Activated naive CD4-positive, alpha-beta T cell treated with anti-CD3 and anti-CD28 coated beads, Interleukin-2, amount 50 U/mL, for 72 hours (primary cell): Measurements from ENCODE around the gene CALN1. TPM values are rescaled to one million over a fixed set of nuclear protein-coding genes. Genes with fewer than 3 reads are reported as not detected.
"Not testable (repeated sequence)": the region's sequence is repeated elsewhere in the genome, so short reads cannot be mapped to it uniquely, and the experiment has no call there.

ENCODE experiments used
- ATAC-seq, 2 donors: fragments of 150-1000 bp; cut with Tn5 transposase; 2 replicates each; pipeline ENCODE4 v1.10.0; 2021; ENCODE audit warnings: mild to moderate bottlenecking in 2 of 2, moderate library complexity in 2 of 2
- DNase-seq, 2 donors: peaks; one replicate each; pipeline ENCODE4 v3.0.0; 2021 to 2022; ENCODE audit warnings: low spot score in 2 of 2
- H3K27ac Mint-ChIP-seq, 2 donors: one replicate each; pipeline ENCODE4 v1.8.0; 2022; ENCODE audit warnings: mild to moderate bottlenecking in 2 of 2, mixed read lengths in 2 of 2
- H3K36me3 Mint-ChIP-seq, 2 donors: one replicate each; pipeline ENCODE4 v1.8.0; 2022; ENCODE audit warnings: mixed read lengths in 2 of 2
- H3K9me3 Mint-ChIP-seq, 2 donors: one replicate each; pipeline ENCODE4 v1.8.0; 2022; ENCODE audit warnings: mixed read lengths in 2 of 2
- total RNA-seq, 2 donors: library from RNA; stranded (reverse); gene quantifications; one replicate each; pipeline ENCODE4 v1.2.3, GENCODE V29; 2022

CALN1 gene
- total RNA-seq, 2 donors from 2014 or later, result not detected

DNA sequence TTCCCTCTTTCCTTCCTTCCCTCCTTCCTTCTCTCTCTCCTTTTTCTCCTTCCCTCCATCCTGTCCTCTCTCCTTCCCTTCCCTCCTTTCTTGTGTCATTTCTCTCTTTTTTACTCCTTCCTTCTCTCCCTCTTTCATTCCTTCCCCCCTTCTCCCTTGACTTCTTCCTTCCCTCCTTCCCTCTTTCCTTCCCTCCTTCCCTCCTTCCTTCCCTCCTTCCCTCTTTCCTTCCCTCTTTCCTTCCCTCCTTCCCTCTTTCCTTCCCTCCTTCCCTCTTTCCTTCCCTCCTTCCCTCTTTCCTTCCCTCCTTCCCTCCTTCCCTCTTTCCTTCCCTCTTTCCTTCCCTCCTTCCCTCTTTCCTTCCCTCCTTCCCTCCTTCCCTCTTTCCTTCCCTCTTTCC lies 203.1 kb downstream of the CALN1 start:
- not testable (repeated sequence) for ATAC-seq, DNase-seq, H3K36me3 Mint-ChIP-seq, H3K27ac Mint-ChIP-seq
- peaks cover 7 to 12% of the 10 kb centered on the region in 2 donors for H3K9me3 Mint-ChIP-seq

DNA sequence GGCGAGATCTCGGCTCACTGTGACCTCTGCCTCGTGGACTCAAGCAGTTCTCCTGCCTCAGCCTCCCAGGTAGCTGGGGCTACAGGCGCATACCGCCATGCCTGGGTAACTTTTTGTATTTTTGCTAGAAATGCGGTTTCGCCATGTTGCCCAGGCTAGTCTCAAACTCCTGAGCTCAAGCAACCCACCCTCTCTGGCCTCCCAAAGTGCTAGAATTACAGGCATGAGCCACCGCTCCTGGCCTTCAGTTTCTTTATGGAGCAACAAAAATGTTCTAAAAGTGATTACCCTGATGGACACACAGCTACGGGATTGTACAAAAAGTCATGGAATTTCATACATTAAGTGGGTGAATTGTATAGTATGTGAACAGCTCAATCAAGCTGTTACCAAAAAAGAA lies 216.0 kb downstream of the CALN1 start:
- DNase-seq, result no peak
- Mint-ChIP-seq H3K27ac (no peak overlapping the region), H3K9me3 (peaks cover 5 to 9% of the 10 kb centered on the region in 2 donors), H3K36me3 (peaks cover 0 to 6% of the 10 kb centered on the region in 2 donors)
- ATAC-seq, result no peak

DNA sequence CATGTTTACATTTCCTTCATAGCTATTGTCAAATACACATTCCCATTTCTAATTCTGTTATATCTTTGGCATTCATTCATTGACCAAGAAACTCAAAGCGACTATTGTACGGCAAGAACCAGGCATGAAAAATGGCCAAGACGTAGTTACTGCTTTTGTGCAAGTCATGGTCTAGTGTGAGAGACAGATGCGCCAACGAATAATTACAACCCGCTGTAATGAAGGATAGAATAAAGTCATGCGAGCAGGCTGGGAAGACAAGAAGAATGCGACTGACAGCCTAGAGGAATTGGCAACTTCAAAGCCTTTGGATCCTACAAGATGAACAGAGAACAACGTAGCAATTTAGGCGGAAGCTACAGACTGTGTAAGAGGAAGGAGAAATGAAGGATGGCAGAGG lies 221.2 kb downstream of the CALN1 start:
- DNase-seq (no peak), ATAC-seq (no peak)
- Mint-ChIP-seq H3K36me3 (no peaks in the 10 kb centered on the region), H3K27ac (no peak overlapping the region), H3K9me3 (peaks cover 7 to 10% of the 10 kb centered on the region in 2 donors)

DNA sequence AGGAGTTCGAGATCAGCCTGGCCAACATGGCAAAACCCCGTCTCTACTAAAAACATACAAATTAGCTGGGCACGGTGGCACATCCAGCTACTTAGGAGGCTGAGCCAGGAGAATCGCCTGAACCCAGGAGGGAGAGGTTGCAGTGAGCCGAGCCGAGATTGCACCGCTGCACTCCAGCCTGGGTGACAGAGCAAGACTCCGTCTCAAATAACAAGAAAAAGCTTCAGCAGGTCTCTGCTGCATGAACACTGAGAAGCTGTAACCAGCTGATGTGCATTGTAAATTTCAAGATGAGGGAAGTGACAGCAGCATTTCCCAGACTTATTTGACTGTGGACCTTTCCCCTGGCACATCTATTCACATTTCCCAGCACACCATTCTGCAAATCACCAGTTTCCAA lies 222.0 kb downstream of the CALN1 start:
- no peak overlapping the region for H3K27ac Mint-ChIP-seq
- ATAC-seq (no peak), DNase-seq (no peak)
- no peaks in the 10 kb centered on the region for H3K36me3 Mint-ChIP-seq
- H3K9me3 Mint-ChIP-seq, result peaks cover 10 to 11% of the 10 kb centered on the region in 2 donors

DNA sequence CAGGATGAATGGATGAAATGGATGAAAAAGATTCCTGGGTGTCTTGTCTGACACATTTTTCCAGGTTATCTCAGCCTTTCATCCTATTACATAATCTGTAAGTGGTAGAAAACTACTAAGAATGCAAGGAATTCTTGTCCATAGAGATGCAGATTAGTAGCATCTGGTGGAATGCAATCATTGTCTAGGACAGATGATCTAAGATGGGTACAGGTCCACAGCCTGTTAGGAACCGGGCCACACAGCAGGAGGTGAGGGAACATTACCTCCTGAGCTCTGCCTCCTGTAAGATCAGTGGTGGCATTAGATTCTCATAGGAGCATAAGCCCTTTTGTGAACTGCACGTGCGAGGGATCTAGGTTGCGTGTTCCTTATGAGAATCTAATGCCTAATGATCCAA lies 225.0 kb downstream of the CALN1 start:
- ATAC-seq (no peak), DNase-seq (no peak)
- H3K27ac Mint-ChIP-seq, result no peak overlapping the region
- peaks cover 7 to 10% of the 10 kb centered on the region in 2 donors for H3K9me3 Mint-ChIP-seq
- peaks cover 0 to 1% of the 10 kb centered on the region in 2 donors for H3K36me3 Mint-ChIP-seq

DNA sequence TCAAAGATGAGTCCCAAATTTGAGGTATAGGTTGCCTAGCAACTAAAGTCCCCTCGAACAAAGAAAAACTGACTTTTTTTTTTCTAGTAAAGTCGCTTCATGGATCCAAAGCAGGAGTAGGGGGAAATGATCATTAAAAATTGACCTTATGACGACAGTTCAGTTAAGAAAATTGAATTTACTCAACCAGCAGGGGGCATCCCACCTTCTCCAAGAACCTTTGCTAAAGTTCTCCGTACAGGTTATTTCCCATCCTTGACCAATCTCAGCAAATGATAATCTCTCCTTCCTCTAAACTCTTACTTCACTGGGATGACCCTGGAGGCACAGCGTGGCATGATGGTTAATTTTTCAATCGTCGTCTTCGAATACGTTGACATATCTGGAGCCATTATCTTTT lies 228.3 kb downstream of the CALN1 start:
- no peak for ATAC-seq
- DNase-seq, result no peak
- no peak overlapping the region for H3K27ac Mint-ChIP-seq
- peaks cover 1 to 13% of the 10 kb centered on the region in 2 donors for H3K9me3 Mint-ChIP-seq
- peaks cover 0 to 5% of the 10 kb centered on the region in 2 donors for H3K36me3 Mint-ChIP-seq

DNA sequence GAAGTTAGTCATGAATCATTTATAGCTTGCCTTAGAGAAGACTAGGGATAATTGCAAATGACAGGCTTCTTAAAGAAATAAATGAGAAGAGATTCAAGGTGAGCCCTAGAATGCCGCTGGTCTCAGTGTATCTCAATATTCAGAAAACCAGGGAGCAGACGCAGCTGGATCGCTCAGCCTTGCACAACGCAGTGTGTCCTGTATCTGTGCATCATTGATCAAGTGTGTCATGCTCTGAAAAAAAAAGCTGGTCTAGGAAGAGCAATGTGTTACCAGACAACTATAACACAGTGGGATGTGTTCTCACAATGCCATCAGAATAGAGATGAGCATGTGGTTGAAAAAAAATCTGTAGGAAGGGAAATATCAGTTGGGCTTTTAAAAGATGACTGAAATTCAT lies 230.1 kb downstream of the CALN1 start:
- ATAC-seq (no peak), DNase-seq (no peak)
- H3K36me3 Mint-ChIP-seq, result peaks cover 0 to 5% of the 10 kb centered on the region in 2 donors
- no peak overlapping the region for H3K27ac Mint-ChIP-seq
- peaks cover under 1 to 13% of the 10 kb centered on the region in 2 donors for H3K9me3 Mint-ChIP-seq

DNA sequence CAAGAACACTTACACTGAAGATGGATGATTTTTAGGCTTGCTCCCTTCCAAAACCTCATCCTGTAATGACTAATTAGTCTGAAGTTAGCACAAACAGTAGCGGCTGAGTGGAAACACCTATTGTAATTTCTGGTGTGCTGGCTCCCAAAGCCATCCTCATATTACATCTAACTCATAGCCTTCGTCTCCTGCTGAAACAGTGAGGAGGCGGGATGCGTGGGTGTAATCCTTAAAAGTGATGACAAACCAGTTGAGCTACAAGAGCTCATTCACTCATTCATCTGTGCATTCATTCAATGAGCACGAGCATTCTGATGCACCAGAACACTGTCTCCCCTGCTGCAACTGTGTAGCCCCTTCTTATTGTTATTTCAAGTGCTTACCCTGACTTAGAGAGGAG lies 235.3 kb downstream of the CALN1 start:
- H3K9me3 Mint-ChIP-seq, result peaks cover 15 to 20% of the 10 kb centered on the region in 2 donors
- no peak for ATAC-seq
- H3K27ac Mint-ChIP-seq, result no peak overlapping the region
- no peak for DNase-seq
- peaks cover 0 to under 1% of the 10 kb centered on the region in 2 donors for H3K36me3 Mint-ChIP-seq

DNA sequence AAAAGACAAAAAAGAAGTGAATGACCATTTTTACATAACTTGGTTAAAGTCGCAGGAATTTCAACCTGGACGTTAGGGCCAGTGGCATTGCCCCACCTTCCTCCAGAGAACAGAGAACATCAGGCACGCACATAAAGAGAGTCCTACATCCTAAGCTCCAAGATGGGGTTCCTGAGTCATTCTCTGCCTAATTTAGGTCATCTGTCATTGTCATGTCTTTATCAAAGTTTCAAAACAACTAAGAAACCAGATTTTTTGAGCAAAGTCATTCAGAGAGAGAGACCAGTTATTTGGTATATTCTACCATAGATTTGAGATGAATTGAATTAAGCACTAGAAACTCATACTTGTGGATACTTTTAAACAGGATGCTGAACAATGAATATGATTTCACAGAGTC lies 241.7 kb downstream of the CALN1 start:
- DNase-seq (no peak), ATAC-seq (no peak)
- Mint-ChIP-seq H3K36me3 (peaks cover 0 to 6% of the 10 kb centered on the region in 2 donors), H3K27ac (no peak overlapping the region), H3K9me3 (peaks cover 11 to 21% of the 10 kb centered on the region in 2 donors)

DNA sequence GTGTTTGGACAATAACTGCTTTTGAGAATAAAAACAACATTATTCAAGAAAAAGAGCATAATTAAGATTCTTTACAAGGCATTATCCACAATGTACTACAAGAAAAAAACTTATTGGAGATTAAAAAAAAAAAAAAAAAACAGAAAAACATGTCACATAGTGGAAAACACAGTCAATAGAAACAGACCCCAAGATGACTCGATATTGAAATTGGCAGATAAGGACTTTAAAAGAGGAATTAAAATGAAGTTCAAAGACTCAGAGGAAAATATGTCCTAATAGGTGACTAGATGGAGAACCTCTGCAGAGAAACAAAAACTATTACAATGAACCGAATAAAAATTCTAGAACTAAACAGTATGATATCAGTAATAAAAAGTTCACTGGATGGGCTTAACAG lies 248.9 kb downstream of the CALN1 start:
- peaks cover 15 to 28% of the 10 kb centered on the region in 2 donors for H3K9me3 Mint-ChIP-seq
- no peak for DNase-seq
- no peak for ATAC-seq
- H3K27ac Mint-ChIP-seq, result no peak overlapping the region
- H3K36me3 Mint-ChIP-seq, result peaks cover 0 to 13% of the 10 kb centered on the region in 2 donors

DNA sequence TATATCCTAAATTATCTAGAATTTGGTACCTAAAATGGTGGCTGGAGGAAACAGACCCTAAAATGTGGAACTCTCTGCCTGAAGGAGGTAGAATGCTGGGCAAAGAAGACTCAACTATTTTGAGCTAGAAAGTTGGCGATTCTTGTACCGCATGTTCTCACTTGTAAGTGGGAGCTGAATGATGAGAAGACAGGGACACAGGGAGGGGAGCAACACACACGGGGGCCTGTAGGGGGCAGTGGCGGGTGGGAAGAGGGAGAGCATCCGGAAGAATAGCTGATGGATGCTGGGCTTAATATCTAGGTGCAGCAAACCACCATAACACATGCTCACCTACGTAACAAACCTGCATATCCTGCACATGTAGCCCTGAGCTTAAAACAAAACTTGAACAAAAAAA lies 250.6 kb downstream of the CALN1 start:
- Mint-ChIP-seq H3K27ac (no peak overlapping the region), H3K9me3 (peaks cover 22 to 34% of the 10 kb centered on the region in 2 donors), H3K36me3 (peaks cover 0 to 13% of the 10 kb centered on the region in 2 donors)
- ATAC-seq (no peak), DNase-seq (no peak)

DNA sequence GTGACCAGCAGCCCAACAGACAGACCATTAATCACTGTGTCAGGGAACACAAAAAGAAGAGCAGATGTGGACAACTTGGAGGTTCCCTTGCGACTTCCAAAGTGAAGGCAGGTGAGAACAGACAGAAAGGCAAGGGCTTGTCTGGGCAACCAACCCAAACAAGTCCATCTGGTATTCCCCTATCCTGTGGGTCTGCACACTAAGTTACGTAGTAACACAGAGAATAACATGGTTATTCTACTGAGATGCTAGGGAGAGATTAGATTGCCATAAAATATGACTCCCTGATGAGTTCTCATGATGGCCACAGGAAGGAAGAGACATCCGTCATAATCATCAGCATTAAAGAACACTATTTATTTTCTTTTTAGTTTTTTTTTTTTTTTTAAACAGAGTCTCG lies 252.2 kb downstream of the CALN1 start:
- H3K36me3 Mint-ChIP-seq, result peaks cover 0 to 13% of the 10 kb centered on the region in 2 donors

DNA sequence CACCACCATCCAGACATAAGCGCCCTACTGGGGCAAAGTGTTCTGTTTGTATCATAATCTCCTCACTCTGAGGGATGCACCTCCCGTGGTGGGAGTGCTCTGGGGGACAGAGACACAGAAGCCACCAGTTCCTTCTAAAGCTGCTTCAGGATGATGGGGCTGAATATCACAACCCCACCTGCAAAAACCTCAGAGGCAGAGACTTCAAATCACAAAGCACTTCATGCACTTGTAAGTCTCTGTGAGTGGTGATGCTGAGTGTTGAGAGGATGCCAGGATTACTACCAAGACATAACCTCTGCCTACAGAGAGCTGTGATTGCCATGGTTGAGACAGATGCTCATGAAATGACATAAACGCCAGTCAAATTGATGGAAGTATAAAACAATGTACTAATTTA lies 255.5 kb downstream of the CALN1 start:
- H3K27ac Mint-ChIP-seq, result no peak overlapping the region
- no peak for DNase-seq
- no peak for ATAC-seq
- peaks cover 8 to 12% of the 10 kb centered on the region in 2 donors for H3K9me3 Mint-ChIP-seq
- H3K36me3 Mint-ChIP-seq, result no peaks in the 10 kb centered on the region

More for the DNA sequence above, 252.2 kb downstream of the CALN1 start:
- Mint-ChIP-seq H3K27ac (no peak overlapping the region), H3K9me3 (peaks cover 22 to 30% of the 10 kb centered on the region in 2 donors)
- DNase-seq (no peak), ATAC-seq (no peak)

DNA sequence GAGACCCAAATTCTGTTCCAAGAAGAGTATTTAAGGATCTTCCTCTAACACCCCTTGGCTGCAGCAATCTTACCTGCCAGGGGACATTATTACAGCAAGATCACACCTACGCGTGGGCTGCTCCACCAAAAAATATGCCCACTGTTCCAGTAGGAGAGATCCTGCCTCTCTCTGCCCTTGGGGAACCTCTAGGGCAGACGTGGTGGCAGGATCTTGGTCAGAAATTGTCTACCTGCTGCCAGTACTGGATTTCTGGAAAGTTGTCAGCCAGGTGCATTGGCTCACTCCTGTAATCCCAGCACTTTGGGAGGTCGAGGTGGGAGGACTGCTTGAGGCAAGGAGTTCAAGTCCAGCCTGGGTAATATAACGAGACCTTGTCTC lies 259.0 kb downstream of the CALN1 start:
- H3K9me3 Mint-ChIP-seq, result peaks cover 13 to 16% of the 10 kb centered on the region in 2 donors
- no peak for ATAC-seq
- no peaks in the 10 kb centered on the region for H3K36me3 Mint-ChIP-seq

DNA sequence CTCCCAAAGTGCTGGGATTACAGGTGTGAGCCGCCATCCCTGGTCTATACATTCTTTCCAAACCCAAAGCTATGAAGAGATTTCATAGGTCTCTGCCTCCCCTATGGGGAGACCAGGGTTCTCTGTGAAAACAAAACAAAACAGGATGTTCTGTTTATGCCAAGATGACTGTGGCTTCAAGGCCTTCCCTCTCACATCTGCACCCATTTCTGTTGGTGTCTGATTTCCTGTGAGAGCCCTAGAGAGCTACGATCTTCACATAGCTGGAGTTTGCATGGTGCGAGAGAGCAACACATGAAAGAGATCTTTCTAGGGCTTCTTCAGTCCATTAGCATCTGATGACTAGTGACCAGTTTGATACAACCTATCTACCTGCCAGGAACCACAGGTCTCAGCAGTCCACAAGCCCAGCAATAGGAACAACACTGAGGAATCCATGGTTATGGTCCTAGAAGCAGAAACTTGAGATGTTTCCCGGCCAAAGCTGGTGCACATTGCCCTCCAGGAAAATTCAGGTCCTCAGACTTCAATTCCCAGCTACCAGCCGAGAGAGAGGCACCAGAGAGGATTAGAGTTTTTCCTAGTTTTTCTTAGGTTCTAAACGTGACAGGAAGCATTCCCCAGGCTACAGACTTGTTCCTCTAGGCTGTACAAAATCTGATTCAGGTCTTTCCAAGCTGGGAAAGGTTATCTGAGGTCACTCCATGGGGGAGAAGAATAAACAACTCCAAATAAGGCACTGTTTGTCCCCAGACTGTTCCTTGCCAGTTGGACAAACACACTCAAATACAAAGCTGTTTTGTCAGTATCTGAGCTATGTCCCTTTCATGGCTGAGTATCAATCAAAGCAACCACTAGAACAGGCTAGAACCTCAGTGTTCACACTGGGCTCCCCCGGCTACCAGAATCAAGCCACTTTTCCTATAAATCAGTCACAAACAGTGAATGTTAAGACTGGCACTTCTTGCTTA lies 259.7 kb downstream of the CALN1 start:
- Mint-ChIP-seq H3K9me3 (peaks cover 13 to 16% of the 10 kb centered on the region in 2 donors), H3K27ac (no peak overlapping the region), H3K36me3 (no peaks in the 10 kb centered on the region)
- no peak for ATAC-seq
- no peak for DNase-seq

More for the DNA sequence above, 259.0 kb downstream of the CALN1 start:
- DNase-seq, result no peak
- H3K27ac Mint-ChIP-seq, result no peak overlapping the region

DNA sequence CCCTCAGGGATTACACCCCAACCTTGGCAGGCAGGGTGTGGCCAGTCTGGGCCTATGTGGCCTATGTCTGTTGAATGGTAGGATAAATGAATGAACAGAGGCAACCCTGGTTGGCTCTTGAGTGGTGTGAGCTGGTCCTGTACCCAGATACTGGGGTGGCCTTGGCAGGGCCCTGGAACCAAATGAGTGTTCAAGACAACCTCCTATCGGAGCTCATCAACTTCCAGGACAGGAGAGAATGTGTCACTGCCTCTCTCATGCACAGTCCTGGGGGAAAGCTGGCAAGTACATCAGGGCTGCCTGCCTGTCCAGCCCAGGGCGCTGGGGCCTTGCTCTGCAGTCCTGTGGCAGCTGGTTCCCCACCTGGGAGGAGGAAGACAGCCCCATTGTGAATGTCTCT lies 271.6 kb downstream of the CALN1 start:
- DNase-seq, result no peak
- Mint-ChIP-seq H3K36me3 (peaks cover 13 to 16% of the 10 kb centered on the region in 2 donors), H3K9me3 (peaks cover 28 to 35% of the 10 kb centered on the region in 2 donors)

DNA sequence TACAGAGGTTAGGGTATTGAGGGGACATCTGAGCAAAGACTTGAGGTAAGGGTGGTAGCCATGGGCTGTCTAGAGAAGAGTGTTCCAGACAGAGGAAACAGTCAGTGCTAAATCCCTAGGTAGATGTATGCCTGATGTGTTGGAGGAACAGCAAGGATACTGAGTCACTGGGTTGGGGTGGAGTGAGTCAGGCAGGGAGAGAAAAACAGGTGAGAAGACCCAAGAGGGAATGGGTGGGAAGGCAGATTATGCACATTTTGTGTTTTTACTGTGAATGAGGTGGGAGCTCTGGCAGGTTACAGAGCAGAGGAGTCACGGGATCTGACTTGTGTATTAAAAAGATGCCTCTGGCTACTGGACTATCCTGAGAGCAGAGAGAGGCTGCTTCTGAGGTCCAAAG lies 285.0 kb downstream of the CALN1 start:
- ATAC-seq (no peak), DNase-seq (no peak)
- Mint-ChIP-seq H3K36me3 (peaks cover 0 to 5% of the 10 kb centered on the region in 2 donors), H3K27ac (no peak overlapping the region), H3K9me3 (peaks cover 13 to 19% of the 10 kb centered on the region in 2 donors)

More for the DNA sequence above, 271.6 kb downstream of the CALN1 start:
- ATAC-seq, result no peak
- no peak overlapping the region for H3K27ac Mint-ChIP-seq

DNA sequence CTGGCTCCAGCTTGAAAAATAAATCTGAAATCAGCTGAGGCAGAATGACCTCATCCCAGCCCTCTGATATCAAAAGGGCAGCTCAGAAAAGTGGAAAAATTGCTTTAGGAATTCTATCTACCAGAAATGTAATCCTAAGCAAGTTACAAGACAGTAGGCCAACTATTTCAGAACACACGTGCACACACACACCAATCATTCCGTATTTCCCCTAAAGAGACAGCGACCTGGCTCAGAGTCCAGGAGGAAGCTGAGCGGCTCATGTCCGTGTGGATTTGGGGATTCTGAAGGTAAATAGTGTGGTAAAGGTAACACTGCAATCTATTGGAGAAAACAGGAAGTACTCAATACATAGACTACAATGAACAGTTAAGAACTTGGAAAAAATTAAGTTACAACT lies 288.2 kb downstream of the CALN1 start:
- Mint-ChIP-seq H3K9me3 (peaks cover 0 to 21% of the 10 kb centered on the region in 2 donors), H3K27ac (no peak overlapping the region), H3K36me3 (no peaks in the 10 kb centered on the region)
- DNase-seq, result no peak
- no peak for ATAC-seq
